K562 (cell line): ENCODE results near the gene SLC29A2. TPM values are rescaled to one million over a fixed set of nuclear protein-coding genes. Genes with fewer than 3 reads are reported as not detected.

Experiments used
- CHD2 ChIP-seq: IDR thresholded peaks from 2 replicates; pipeline ENCODE4 v1.6.1; 2011; ENCODE audit warnings: low read depth, low read length
- CHD7 ChIP-seq: fragments of 200-600 bp; sonication (generic); IDR thresholded peaks from one replicate; pipeline ENCODE4 v1.6.1; 2012; ENCODE audit warnings: mild to moderate bottlenecking, low read depth, low read length, inconsistent platforms
- DNMT1 ChIP-seq: fragments of 450-650 bp; IDR thresholded peaks from 2 replicates; pipeline ENCODE4 v1.6.1; 2016; ENCODE audit warnings: antibody characterized with exemption, mild to moderate bottlenecking
- ELF1 ChIP-seq: fragments of 200-800 bp; sonication (Bioruptor generic); IDR thresholded peaks from 2 replicates; pipeline ENCODE4 v1.6.1; 2016; ENCODE audit warnings: missing genetic modification characterization, missing compliant biosample characterization
- GTF3C2 ChIP-seq: IDR thresholded peaks from 3 replicates; pipeline ENCODE4 v1.6.1; 2011; ENCODE audit warnings: borderline replicate concordance, mild to moderate bottlenecking, moderate library complexity; ENCODE audit not compliant: insufficient read length; ENCODE audit errors: extremely low read depth
- HDGF ChIP-seq: fragments of 450-650 bp; IDR thresholded peaks from 2 replicates; pipeline ENCODE4 v1.6.1; 2016
- KHSRP ChIP-seq: fragments of 450-650 bp; IDR thresholded peaks from 2 replicates; pipeline ENCODE4 v1.6.1; 2017
- LEF1 ChIP-seq: fragments of 450-650 bp; IDR thresholded peaks from 2 replicates; pipeline ENCODE4 v1.6.1; 2016; ENCODE audit warnings: mild to moderate bottlenecking
- NFXL1 ChIP-seq: fragments of 450-650 bp; formaldehyde crosslinking; IDR thresholded peaks from 2 replicates; pipeline ENCODE4 v1.4.0; 2021; ENCODE audit warnings: mild to moderate bottlenecking
- ZBTB8A ChIP-seq: fragments of 450-650 bp; IDR thresholded peaks from 2 replicates; pipeline ENCODE4 v1.6.1; 2018; ENCODE audit warnings: mild to moderate bottlenecking, moderate library complexity; ENCODE audit not compliant: partially characterized antibody
- ZC3H4 ChIP-seq: sonication (generic); formaldehyde crosslinking; IDR thresholded peaks from 2 replicates; pipeline ENCODE4 v1.9.0; 2021; ENCODE audit warnings: missing genetic modification reagents, borderline replicate concordance
- ZNF280A ChIP-seq: fragments of 450-650 bp; IDR thresholded peaks from 2 replicates; pipeline ENCODE4 v1.6.1; 2018; ENCODE audit warnings: mild to moderate bottlenecking, low read depth; ENCODE audit not compliant: partially characterized antibody
- polyA plus RNA-seq, 8 experiments: library from polyadenylated mRNA; depleted of rRNA in 4 of 8; stranded (reverse) in 5 of 8; unstranded in 3 of 8; fragments of >200 nt; fragmentation: Nextera tagmentation in 2 of 8; fragmentation: Illumina TruSeq in 1 of 8; extraction: Ambion mirVana in 2 of 8; extraction: Trizol in 1 of 8; gene quantifications; 2 replicates each; pipeline versions ENCODE4 v1.2.1 to v1.2.3, GENCODE V29; 2011 to 2014; ENCODE audit warnings: inconsistent platforms in 1 of 8, missing spikeins in 1 of 8
- total RNA-seq, 7 experiments: library from RNA; depleted of rRNA in 6 of 7; stranded (reverse); fragments of >200 nt in 6 of 7; fragmentation: Illumina TruSeq in 2 of 7; extraction: Trizol in 2 of 7; gene quantifications; 2 replicates each; pipeline versions ENCODE4 v1.2.1 to v1.2.3, GENCODE V29; 2011 to 2021; ENCODE audit warnings: low replicate concordance in 1 of 7

Gene SLC29A2
- total and polyA plus RNA-seq, 9 of the 15 experiments (the other 6 are each of a cell fraction or from before 2014, with no cell fraction given): 2.4 to 48.6 (median 14.2) TPM

GRCh38 chr11:66386171-66387069 is 14.9 kb upstream of the SLC29A2 start (continued):
- TF ChIP-seq ZBTB8A (no peak), ELF1 (no peak), GTF3C2 (no peak), HDGF (no peak), LEF1 (no peak), CHD2 (no peak), ZNF280A (no peak), NFXL1 (CRISPR knock-in tag) (no peak), KHSRP (no peak), CHD7 (no peak), ZC3H4 (CRISPR knock-in tag) (no peak), DNMT1 (no peak)
